Measurements from ENCODE around the gene MAP2.

The MAP2 gene, protein sequence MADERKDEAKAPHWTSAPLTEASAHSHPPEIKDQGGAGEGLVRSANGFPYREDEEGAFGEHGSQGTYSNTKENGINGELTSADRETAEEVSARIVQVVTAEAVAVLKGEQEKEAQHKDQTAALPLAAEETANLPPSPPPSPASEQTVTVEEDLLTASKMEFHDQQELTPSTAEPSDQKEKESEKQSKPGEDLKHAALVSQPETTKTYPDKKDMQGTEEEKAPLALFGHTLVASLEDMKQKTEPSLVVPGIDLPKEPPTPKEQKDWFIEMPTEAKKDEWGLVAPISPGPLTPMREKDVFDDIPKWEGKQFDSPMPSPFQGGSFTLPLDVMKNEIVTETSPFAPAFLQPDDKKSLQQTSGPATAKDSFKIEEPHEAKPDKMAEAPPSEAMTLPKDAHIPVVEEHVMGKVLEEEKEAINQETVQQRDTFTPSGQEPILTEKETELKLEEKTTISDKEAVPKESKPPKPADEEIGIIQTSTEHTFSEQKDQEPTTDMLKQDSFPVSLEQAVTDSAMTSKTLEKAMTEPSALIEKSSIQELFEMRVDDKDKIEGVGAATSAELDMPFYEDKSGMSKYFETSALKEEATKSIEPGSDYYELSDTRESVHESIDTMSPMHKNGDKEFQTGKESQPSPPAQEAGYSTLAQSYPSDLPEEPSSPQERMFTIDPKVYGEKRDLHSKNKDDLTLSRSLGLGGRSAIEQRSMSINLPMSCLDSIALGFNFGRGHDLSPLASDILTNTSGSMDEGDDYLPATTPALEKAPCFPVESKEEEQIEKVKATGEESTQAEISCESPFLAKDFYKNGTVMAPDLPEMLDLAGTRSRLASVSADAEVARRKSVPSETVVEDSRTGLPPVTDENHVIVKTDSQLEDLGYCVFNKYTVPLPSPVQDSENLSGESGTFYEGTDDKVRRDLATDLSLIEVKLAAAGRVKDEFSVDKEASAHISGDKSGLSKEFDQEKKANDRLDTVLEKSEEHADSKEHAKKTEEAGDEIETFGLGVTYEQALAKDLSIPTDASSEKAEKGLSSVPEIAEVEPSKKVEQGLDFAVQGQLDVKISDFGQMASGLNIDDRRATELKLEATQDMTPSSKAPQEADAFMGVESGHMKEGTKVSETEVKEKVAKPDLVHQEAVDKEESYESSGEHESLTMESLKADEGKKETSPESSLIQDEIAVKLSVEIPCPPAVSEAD (N-terminal part only)

DNA sequence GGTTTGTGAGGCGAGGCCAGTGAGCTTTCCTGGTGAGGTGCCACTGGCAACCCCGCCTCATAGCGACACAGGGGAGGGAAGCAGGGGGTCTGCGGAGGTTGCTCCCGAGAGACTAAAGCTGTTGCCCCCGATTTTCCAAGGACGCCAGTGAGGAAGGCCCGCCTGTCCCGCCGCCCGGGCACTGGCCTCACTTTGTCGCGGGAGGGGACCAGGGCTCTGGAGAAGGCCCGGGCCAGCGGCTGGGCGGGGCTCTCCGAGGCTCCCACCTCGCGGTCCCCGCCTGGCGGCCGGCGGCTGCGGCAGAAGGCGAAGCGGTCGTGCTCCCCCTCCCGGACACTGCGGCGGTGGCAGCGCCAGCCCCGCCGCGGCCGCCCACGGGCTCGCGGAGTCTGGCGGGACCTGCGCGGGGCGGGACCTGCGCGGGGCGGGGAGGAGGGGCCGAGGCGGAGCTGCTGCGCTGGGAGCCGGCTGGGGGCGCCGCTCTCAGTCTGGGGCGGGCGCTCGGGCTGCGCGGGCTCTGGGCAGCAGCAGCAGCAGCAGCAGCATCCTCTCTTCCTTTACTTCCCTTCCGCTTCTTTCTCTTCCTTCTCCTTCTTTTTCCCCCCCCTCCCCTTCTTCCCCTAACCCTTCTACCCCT is at the start of gene MAP2:
Gene MAP2, plus strand, starts transcription at position 486 of the 637 bp plus-strand sequence. CDS start 229,124 bp downstream, outside the sequence.
- DNase-seq (ENCODE audit: low read depth), result no peak

DNA sequence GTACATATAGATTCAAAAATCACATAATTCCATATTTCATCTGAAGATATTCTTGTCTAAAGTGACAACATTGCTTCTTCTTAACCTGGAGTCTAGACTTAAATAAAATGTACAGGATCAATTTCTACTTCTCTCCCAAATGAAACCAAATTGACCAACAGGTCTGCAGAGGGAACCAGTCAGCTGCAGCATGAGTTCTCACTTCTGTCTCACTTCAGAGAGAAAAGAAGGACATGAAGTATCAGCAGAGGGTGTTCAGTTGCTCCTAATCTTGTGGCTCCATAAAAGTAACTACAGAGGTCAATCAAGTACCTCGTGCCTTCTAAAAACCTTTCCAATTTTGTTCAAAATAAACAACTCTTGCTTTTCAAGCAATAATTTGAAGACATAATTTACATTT is 47.2 kb upstream of the MAP2 start:
- no peak for DNase-seq (ENCODE audit: low read depth)

DNA sequence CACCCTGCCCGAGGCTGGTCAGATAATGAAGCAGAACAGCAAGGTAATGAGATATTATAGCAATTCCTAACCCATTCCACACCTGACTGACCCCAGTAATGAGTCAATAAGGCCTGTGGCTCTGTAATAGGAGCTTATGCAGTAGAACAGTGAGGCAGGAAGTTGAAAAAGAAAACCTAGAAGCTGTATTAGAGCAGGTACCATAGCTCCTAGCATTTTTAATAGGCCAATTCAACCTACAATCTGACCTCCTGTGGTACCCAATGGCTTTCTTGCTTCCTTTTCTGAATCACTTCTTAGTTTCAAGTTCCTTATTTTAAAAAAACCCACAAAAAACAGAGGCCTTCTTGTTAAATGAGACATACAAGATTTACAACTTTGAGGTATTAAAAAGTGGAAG is 43.6 kb upstream of the MAP2 start:
- DNase-seq (ENCODE audit: low read depth), result no peak

DNA sequence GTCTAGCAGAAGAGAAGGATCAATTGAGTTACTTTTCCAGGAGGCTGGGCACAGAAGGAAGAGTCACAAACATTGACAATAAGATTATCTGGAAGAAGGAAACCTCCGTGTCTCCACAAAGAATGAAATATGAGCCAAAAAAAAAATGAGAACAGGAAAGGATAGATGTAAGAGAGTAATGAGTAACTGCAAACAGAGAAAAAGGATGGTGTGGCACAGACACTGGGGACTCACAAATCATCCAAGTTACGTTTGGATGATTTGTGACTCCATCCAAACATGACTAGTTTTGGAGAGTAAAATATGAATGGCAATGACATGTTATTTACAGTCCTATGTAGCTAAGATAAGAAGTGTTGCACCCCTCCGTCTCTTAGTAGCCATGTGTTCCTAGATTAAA is 42.8 kb upstream of the MAP2 start:
- DNase-seq (ENCODE audit: low read depth), result no peak

DNA sequence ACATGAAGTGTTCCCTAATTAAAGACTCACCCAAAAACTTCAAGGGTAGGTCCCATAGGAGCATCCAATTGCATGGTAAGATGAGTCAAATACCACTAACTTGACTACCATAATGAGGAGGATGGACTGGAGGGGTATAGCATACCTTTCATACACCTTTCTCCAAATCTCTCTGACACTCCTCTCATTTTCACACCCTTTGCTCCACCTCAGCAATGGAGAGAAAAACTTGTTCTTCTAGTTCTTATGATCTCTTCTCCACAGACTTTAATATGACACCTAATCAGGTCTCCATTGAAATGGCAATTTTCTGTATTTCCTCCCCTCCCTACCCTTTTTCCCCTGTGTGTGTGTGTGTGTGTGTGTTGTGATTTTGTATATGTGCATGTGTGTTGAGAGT is 41.1 kb upstream of the MAP2 start:
- DNase-seq (ENCODE audit: low read depth), result no peak

DNA sequence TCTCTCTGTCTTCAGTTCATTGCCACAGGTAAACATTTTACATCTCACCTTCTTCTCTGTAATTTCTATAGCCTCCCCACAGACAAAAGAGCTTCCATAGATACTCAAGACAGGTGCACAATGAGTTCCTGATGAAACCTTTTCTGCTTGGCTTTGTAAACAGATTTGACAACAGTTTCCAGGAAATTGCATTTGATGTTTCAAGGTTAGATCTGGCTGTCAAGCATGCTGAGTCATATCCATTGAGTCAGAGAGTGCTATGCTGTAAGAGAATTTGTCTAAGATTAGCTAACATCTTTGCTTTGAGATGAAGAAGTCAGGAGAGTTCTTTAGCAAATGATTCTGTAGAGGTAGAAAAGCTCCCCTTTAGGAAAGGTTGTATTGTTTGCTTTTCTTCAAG is 40.6 kb upstream of the MAP2 start:
- no peak for DNase-seq (ENCODE audit: low read depth)

DNA sequence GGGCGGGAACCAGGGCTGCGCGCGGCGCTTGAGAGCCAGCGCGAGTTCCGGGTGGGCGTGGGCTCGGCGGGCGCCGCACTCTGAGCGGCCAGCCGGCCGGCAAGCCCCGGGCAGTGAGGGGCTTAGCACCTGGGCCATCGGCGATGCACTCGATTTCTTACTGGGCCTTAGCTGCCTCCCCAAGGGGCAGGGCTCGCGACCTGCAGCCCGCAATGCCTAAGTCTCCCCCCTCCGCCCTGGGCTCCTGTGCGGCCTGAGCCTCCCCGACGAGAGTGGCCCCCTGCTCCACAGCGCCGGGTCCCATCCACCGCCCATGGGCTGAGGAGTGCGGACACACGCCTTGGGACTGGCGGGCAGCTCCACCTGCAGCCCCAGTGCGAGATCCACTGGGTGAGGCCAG is 36.5 kb upstream of the MAP2 start:
- no peak for DNase-seq (ENCODE audit: low read depth)

DNA sequence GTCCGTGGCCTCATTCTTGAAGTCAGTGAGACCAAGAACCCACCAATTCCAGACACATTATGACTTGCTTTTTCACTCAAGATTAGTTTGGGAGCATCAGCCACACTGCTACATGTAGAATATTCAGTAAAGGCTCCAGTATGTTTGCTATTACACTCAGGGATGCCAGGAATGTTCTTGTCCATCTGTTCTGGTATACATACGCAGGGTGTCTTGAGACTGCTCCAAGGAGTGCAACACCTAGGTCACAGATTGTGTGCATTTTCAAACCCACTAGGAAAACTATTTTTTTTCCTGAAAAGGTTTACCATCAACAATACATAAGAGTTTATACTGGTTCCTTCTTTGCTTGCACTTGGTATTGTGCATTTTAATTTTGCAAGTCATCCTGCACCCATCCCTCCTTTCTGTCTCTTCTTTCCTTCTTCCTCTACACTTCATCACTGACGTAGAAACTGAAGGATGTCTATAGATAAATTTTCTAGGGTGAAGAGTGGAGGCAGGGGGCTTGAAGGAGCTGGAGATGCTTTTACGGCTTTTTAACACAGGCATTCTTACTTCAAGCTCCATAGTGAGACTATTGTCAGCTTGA is 35.3 kb upstream of the MAP2 start:
- DNase-seq (ENCODE audit: low read depth), result no peak

DNA sequence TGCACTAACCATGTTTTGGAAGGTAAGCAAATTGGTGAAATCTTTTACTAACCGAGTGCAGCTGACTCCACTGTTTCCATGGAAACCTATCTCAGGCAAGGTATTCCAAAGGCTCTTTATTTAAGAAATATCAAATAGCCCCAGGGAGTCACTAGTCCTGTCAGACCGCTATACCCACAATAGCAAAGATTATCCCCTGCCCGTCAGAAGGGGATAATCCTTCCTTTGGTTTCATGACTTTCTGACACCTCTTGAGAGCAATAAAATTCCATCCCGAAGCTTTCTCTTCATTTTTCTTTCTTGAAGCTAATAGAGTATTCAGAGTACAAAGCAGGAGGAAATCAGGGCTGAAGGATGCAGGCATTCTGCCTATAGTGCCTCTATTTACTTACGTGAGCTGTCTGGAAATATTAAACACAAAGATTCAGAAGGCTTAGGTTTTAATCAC is 34.7 kb upstream of the MAP2 start:
- DNase-seq (ENCODE audit: low read depth), result no peak

DNA sequence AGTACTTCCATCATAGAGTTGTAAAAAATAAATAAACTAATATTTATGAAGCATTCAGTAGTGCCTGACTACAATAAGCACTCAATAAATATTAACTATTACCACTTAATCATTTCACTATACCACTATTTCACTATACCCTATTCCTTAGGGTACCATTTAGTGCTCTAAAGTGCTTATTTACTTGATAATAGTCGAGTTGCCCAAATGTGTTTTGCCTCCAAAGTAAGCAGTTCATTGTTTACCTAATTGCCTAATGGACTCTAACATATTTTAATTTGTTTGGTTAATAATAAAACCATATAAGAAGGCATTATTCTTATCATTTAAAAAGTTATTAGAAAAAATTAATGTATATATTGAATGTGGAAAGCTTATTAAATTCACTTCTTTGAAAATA is 33.0 kb upstream of the MAP2 start:
- DNase-seq (ENCODE audit: low read depth), result no peak

DNA sequence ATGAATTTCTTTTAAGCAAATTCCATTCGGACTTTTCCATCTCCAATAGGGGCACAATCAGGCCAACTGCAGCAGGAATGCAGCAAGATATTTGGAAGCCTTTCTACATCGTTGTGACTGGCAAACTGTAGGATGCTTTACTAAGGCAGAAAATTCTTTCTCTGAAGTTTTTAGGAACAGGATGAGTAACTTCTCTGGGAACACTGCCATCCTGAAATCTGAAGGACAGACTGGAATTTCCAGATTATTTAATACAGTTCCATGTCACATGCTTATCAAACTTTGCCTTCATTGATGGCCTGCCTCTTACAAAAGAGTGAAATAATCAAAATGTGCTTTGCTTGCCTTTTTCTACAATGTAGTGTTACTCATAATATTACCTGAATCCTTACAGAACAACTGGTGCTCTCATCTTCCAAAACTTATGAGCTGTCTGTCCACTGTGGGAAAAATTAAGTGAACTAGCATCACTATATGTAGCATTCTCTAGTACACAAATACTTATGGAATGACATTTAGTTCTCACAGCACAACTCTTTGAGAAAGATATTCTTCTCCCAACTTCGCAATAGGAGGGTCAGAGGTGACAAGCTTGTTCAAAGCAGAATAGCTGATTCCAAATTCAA is 32.0 kb upstream of the MAP2 start:
- DNase-seq (ENCODE audit: low read depth), result no peak

DNA sequence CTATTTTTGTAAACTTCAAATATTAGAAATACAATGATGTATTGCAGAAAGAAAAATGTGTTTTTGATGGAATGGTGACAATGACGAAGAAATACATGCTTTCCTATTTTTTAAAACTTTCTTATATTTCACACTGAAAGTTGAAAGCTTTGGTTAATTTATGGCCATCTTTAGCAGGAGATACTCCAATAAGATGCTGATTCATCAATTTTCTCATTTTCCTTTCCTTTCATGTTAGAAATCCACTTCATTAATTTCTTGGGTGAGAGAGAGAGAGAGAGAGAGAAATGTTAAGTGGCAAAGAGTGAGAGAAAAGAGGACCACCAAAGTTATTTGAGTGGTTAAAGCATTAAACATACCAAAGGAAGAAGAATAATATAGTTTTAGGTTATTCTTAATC is 28.6 kb upstream of the MAP2 start:
- no peak for DNase-seq (ENCODE audit: low read depth)

DNA sequence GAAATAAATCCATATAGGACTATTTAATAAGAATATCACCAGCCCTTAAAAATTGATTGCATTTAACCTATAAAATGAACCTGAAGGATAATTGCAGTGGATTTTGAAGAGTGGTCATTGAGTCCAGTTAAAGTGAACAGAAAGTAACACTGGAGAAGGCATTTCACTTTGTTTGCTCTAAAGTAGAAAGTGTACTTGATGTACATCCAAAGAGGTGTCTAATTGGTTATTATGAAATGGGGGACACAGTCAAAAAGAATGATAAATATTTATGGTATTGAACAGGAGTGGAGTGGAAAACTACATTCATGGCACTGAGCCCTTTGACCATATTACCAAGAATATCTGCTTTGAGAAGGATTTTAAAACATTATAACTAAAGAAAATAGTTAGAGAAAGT is 28.2 kb upstream of the MAP2 start:
- no peak for DNase-seq (ENCODE audit: low read depth)

DNA sequence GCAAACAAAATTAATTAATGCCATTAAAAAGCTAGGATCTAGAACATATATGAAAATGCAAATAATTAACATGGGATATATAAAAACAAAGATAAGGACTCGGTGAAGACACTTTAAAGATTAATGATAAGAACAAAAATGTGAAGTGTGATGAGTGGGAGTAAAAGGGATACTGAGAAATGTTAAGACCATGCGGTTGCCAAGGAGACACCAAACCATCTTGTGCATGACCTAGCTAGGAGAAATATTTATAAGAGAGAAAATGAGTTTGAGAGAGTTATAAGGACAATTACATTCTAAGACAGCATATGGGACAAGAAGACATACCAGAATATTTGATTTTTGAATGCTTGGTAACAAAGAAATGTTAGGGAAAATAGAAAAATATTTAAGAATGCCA is 25.4 kb upstream of the MAP2 start:
- no peak for DNase-seq (ENCODE audit: low read depth)

DNA sequence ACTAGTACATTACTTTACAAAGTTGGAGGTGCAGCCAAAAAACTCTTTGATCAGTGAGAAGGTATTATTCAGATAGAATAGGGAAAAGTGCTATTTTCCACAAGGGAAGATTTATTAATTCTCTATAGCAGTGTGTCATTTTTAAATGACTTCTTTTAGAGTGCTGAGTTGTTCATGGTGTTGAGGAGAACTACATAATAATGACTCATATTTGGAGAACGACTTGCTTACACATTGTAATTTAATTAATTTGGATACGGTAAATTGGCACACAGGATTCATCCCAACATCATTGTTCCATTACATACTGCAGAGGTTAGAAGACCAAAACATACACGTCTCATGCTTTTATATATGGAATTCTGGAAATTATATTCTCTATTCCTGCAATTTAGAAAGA is 22.1 kb upstream of the MAP2 start:
- DNase-seq (ENCODE audit: low read depth), result no peak

DNA sequence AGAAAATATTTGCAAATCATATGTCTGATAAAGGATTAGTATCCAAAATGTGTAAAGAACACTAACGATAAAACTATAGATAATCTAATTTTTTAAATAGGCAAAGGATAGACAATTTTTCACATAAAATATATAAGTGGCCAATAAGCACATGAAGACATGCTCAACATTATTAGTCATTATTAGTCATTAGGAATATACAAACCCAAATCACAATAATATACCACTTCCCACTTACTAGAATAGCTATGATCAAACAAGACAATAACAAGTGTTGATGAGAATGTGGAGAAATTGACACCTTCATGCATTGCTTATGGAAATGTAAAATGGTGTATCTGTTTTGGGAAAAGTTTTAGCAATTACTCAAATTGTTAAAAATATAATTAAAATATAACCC is 12.6 kb upstream of the MAP2 start:
- no peak for DNase-seq (ENCODE audit: low read depth)

DNA sequence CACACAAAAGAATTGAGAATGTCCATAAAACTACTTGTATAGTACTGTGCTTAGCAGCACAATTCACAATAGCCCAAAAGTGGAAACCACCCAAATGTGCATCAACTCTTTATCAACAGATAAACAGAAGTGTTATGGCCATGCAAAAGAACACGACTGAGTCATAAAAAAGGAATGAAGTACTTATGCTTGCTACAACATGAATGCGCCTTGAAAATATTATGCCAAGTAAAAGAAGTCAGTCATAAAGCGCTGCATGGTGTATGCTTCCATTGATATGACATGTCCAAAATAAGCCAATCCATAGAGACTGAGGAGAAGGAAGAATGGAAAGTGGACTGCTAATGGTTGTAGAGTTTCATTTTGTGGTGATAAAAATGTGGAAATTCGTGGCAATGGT is 12.1 kb upstream of the MAP2 start:
- DNase-seq (ENCODE audit: low read depth), result no peak

DNA sequence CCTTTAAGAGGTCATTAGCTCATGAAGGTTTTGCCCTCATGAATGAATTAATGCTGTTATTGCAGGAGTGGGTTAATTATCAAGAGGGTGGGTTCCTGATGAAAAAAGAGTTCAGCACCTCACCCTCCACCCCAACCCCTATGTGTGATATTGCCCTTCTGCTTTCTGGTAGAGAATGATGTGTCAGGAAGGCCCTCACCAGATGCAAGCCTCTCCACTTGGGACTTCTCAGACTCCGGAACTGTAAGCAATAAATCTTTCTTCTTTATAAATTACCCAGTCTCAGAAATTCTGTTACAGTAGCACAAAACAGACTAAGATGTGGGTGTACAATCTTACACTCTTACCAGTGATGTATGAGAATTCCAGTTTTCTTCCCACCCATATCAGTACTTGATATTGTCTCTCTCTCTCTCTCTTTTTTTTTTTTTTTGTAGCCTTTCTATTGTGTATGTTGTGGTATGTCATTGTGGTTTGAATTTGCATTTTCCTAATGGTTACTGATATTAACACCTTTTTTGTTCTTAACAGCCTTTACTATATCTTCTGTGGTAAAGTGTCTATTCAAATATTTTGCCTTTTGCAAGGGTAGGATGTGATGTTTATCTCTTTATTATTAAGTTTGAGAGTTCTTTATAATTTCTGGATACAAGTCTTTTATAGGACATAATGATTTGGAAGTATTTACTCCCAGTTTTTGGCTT is 10.4 kb upstream of the MAP2 start:
- DNase-seq (ENCODE audit: low read depth), result no peak

DNA sequence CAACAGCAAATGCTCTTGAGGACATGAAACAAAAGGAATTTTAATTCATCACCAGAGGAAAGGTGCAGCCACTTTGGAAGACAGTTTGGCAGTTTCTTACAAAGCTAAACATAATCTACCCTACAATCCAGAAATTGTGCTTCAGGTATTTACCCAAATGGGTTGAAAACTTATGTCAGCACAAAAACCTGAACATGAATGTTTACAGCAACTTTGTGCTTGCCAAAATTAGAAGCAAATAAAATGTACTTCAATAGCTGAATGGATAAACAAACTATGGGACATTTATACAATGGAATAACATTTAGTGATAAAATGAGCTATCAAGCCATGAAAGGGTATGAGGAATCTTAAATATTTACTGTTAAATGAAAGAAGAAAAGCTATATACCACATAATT is 6.9 kb upstream of the MAP2 start:
- DNase-seq (ENCODE audit: low read depth), result no peak

DNA sequence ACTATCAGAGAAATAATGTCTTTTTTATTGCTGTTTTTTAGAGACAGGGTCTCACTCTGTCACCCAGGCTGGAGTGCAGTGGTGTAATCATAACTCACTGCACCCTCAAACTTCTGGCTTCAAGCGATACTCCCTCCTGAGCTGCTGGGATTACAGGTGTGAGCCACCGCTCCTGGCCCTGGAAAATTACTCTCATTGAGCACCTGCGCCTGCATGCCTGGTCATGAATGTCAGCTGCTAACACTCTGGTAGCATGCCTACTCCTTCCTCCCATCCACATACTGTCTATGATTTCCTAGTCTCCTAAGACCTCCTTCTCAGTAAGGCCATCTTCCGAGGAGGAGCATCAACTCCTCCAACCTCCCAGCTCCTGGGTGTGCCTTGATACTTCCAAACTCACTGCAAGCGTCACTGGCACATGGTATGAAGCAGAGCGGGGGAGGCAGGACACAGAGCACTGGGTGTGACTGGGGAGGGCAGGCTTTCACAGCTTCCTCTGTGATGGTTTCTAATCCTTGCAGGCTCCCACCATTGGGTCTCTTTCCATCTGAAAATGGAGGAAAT is 1.6 kb upstream of the MAP2 start:
- DNase-seq (ENCODE audit: low read depth), result no peak

Measured in stimulated activated CD8-positive, alpha-beta memory T cell treated with anti-CD3 and anti-CD28 coated beads, Interleukin-15, amount 100 ng/mL, for 1 hour (primary cell).